ENCODE data around the gene UBXN1. TPM values are rescaled to one million over a fixed set of nuclear protein-coding genes. Genes with fewer than 3 reads are reported as not detected.
"Not testable (repeated sequence)": the region's sequence is repeated elsewhere in the genome, so short reads cannot be mapped to it uniquely, and the experiment has no call there.

Gene UBXN1
- total RNA-seq, 3 donors from 2014 or later, result 79.2 to 138 (median 87.3) TPM

DNA sequence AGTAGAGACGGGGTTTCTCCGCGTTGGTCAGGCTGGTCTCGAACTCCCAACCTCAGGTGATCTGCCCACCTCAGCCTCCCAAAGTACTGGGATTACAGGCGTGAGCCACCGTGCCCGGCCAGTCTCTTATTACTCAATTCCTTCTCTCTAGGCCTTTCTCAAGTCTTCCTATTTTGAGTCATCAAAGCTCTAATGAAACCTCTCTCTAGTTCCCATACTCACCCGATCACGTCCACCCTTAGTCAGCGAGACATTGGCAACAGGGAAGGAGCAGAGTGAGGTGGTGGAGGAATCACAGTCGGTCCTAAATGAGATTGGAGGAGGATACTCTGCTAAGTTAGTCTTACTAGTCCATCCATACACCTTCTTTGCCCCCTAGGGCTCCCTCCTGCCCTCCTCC is 23.4 kb upstream of the UBXN1 start:
- Histone ChIP-seq H3K4me3 (no peak overlapping the region), H3K4me1 (ENCODE audit: low read depth) (peaks cover 16% of the 10 kb centered on the region), H3K36me3 (ENCODE audit: low read depth) (no peaks in the 10 kb centered on the region), H3K9me3 (no peaks in the 10 kb centered on the region)
- TF ChIP-seq, protein P1, sequence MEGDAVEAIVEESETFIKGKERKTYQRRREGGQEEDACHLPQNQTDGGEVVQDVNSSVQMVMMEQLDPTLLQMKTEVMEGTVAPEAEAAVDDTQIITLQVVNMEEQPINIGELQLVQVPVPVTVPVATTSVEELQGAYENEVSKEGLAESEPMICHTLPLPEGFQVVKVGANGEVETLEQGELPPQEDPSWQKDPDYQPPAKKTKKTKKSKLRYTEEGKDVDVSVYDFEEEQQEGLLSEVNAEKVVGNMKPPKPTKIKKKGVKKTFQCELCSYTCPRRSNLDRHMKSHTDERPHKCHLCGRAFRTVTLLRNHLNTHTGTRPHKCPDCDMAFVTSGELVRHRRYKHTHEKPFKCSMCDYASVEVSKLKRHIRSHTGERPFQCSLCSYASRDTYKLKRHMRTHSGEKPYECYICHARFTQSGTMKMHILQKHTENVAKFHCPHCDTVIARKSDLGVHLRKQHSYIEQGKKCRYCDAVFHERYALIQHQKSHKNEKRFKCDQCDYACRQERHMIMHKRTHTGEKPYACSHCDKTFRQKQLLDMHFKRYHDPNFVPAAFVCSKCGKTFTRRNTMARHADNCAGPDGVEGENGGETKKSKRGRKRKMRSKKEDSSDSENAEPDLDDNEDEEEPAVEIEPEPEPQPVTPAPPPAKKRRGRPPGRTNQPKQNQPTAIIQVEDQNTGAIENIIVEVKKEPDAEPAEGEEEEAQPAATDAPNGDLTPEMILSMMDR (IDR thresholded peaks at IDR 0.05), result no peak
- DNase-seq (peak in 1 of 3 donors; percentile 12), ATAC-seq (no peak)
- intact Hi-C loops (cut with DNase I, micrococcal nuclease), result no loop called here

DNA sequence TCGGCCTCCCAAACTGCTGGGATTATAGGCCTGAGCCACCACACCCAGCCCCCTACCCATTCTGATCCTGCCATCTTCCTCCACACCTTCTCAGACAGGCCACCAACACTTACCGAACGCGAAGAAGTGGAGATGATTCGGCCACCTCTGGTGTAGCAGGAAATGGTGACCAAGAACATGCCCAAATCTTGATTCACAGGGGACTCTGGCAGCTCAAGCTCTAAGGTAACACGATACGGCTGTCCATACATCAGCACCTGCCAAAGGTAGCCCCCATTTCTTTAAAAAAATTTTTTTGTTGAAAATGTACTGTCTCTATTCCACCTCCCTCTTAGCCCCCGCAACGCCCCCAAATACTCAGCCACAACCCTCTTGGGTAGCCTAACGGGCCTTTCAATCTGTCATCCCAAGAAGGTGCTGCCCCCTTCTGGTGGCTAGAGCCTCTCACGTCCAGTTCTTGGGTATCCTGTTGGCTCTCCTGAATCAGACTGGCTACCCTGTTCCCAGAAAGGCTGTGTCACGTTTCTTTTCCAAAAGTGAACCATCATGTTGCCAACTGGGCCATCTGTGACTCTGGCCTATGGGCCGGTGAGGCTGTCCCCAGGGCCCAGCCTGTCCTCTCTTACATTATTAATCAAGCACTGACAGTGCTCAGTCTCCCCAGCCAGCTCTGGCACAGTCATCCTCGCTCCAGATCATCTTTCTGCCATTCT is 15.7 kb upstream of the UBXN1 start:
- intact Hi-C loops (cut with DNase I, micrococcal nuclease), result loop anchor here (10.0 kb wide), 1 partner anchor 300 kb away; no protein-coding TSS in a partner anchor
- Histone ChIP-seq H3K4me3 (no peak overlapping the region), H3K9me3 (no peaks in the 10 kb centered on the region), H3K4me1 (ENCODE audit: low read depth) (no peaks in the 10 kb centered on the region), H3K36me3 (ENCODE audit: low read depth) (no peaks in the 10 kb centered on the region)
- TF ChIP-seq, protein P1 (IDR thresholded peaks at IDR 0.05), result peak; percentile 65
- ATAC-seq (peak; percentile 92), DNase-seq (peak; percentile 62 to 91 (median 78))

DNA sequence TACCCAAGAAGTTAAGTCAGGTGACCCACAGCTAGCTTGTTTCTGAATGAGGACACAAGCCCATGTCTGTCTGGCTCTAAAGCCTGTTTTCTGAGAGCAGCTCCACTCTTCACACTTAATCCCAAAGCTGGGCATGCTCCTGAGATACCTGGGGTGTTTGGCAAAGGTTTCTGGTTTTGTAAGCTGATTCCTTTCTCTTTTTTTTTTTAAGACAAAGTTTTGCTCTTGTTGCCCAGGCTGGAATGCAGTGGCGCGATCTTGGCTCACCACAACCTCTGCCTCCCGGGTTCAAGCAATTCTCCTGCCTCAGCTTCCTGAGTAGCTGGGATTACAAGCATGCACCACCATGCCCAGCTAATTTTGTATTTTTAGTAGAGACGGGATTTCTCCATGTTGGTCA is 14.8 kb upstream of the UBXN1 start:
- not testable (repeated sequence) for H3K9me3 ChIP-seq; H3K36me3 ChIP-seq (ENCODE audit: low read depth); H3K4me1 ChIP-seq (ENCODE audit: low read depth); ATAC-seq; DNase-seq; H3K4me3 ChIP-seq
- intact Hi-C loops (cut with DNase I, micrococcal nuclease), result loop anchor here (10.0 kb wide), 1 partner anchor 299 kb away; no protein-coding TSS in a partner anchor

DNA sequence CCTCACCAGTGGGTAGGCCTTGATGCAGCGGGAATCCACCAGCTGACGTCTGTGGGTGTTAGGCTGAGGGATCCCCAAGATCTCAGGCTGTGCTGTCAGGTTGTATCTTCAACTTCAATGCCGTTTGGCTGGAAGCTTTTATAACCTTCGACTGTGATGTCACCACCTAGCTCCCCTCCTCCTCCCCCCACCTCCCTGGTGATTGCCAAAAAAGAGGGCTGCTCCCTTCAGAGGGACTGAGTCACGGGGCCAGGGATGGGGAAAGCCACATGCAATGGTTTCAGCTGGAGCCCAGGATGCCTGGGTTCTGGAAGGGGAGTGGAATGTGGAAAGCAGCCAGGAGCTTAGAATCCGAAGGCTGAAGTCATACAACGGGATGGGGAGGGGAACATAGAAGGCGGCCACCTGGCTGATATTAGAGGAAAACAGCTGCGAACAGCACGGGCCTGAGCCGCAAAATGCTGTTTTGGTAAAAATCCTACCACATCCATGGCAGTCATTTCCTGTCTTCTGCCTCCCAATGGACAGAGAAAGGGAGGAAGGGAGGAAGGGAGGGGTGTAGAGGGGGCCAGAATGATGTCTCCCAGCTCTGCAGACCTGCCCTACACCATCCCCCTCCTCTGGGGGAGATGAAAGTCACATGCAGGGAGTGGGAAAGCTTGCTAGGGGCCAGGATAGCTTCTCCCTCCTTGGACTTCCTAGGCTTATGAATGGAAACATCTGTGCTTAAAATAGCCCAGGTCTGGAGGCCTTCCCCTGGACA is 10.7 kb upstream of the UBXN1 start, which contains the start of gene LRRN4CL:
Gene LRRN4CL (minus strand): TSS at position 110 of the 763 bp plus-strand sequence. CDS start 1,022 bp downstream, outside the sequence.
- Histone ChIP-seq H3K9me3 (no peaks in the 10 kb centered on the region), H3K4me1 (ENCODE audit: low read depth) (peaks cover 5% of the 10 kb centered on the region), H3K4me3 (no peak within 1 kb of the TSS), H3K36me3 (ENCODE audit: low read depth) (no peaks in the 10 kb centered on the region)
- intact Hi-C loops (cut with DNase I, micrococcal nuclease), result loop anchor here (10.0 kb wide), 1 partner anchor 295 kb away; no protein-coding TSS in a partner anchor
- TF ChIP-seq, protein P1 (IDR thresholded peaks at IDR 0.05), result no peak
- ATAC-seq, result peak; percentile 66
- peak in 2 of 3 donors; percentile 57 to 70 for DNase-seq

DNA sequence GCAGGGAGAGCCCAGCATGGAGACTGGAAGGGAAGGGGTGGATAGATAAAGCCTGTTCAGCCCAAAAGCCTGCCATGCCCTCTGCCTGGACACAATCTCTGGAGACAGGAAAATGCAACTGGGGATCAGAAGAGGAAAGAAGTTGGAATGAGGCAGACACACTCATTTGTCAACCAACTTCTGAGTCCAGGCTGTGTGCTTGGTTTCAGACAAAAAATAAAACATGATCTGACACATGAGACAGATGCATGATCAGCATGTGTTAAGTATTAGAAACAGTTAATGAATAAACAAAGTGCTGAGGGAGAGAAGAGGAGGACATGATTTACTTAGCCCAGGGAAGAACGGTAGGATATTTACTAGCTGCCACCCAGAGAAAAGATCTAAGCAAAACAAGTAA is 9.6 kb upstream of the UBXN1 start:
- Histone ChIP-seq H3K36me3 (ENCODE audit: low read depth) (no peaks in the 10 kb centered on the region), H3K9me3 (no peaks in the 10 kb centered on the region), H3K4me1 (ENCODE audit: low read depth) (peaks cover 5% of the 10 kb centered on the region), H3K4me3 (no peak overlapping the region)
- DNase-seq (no peak), ATAC-seq (no peak)
- intact Hi-C loops (cut with DNase I, micrococcal nuclease), result no loop called here
- TF ChIP-seq, protein P1 (IDR thresholded peaks at IDR 0.05), result no peak
